ACC112 (cell line): ENCODE results near the gene ALG12.

Source experiments
- H2AFZ ChIP-seq: fragments of 200-600 bp; sonication (generic); one replicate; pipeline ENCODE4 v1.6.0; 2017; ENCODE audit warnings: antibody characterized with exemption, low read length; ENCODE audit not compliant: unreplicated experiment
- H3K27ac ChIP-seq: fragments of 200-600 bp; sonication (generic); 2 replicates; pipeline ENCODE4 v1.5.1; 2014; ENCODE audit warnings: low read depth, mild to moderate bottlenecking, antibody characterized with exemption, low read length, moderate library complexity
- H3K27me3 ChIP-seq: fragments of 200-600 bp; sonication (generic); 2 replicates; pipeline ENCODE4 v1.6.1; 2014; ENCODE audit warnings: mild to moderate bottlenecking, antibody characterized with exemption, low read length, moderate library complexity, mixed read lengths; ENCODE audit not compliant: insufficient read depth
- H3K36me3 ChIP-seq: fragments of 200-600 bp; sonication (generic); 2 replicates; pipeline ENCODE4 v1.6.1; 2016; ENCODE audit warnings: mild to moderate bottlenecking, antibody characterized with exemption, low read length, moderate library complexity, mixed read lengths; ENCODE audit not compliant: insufficient read depth
- H3K4me1 ChIP-seq: fragments of 200-600 bp; sonication (generic); one replicate; pipeline ENCODE4 v1.6.1; 2016; ENCODE audit warnings: low read length, mixed read lengths; ENCODE audit not compliant: insufficient read depth, unreplicated experiment, control insufficient read depth
- H3K4me3 ChIP-seq: fragments of 200-600 bp; sonication (generic); 2 replicates; pipeline ENCODE4 v1.5.1; 2014; ENCODE audit warnings: mild to moderate bottlenecking, low read depth, low read length
- H3K79me2 ChIP-seq: fragments of 200-600 bp; sonication (generic); one replicate; pipeline ENCODE4 v1.6.0; 2016; ENCODE audit warnings: low read length; ENCODE audit not compliant: control insufficient read depth, unreplicated experiment, insufficient read depth

The ALG12 gene

DNA sequence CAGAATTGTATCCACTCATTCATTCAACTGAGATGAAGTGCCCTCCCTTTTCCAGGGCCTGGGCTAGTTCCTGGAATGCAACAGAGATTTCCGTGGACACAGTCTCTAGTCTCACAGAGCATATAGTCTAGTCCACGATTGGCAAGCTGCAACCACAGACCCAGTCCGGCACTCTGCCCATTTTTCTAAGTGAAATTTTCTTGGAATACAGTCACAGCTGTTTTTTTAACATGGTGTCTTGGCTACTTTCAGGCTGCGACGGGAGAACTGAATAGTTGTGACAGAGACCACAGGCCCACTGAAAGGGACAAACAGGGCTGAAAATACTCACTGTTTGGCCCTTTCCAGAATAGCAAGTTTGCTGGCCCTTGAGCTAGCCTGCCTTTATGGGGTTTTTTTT lies 29.2 kb downstream of the ALG12 start:
- H3K27me3 ChIP-seq = no peaks in the 10 kb centered on the region
- H3K36me3 ChIP-seq = peaks cover 28% of the 10 kb centered on the region
- H3K4me1 ChIP-seq = no peaks in the 10 kb centered on the region
- H3K27ac ChIP-seq = no peak overlapping the region
- no peak overlapping the region for H3K4me3 ChIP-seq
- H2AFZ ChIP-seq = no peak overlapping the region
- H3K79me2 ChIP-seq = no peaks in the 10 kb centered on the region

DNA sequence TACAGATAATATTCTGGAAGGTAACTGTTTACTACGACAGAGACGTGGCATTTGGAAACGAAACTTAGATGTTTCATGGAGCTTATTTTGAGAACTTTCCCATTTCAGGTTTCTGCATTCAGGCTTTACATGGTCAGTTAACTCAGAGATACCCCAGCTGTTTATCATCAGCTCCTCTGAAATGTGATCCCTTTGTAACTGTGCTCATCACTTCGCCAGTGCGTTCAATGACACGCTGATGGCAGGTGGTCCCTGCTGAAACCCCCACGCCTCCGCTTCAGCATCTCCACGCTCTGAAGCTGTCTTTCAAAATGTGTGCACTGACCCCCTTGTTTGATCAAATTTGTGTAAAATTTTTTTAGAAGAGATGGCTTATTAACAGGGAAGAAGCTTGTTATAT lies 30.5 kb downstream of the ALG12 start:
- Histone ChIP-seq H3K4me1 (no peaks in the 10 kb centered on the region), H3K4me3 (no peak overlapping the region), H3K36me3 (peaks cover 33% of the 10 kb centered on the region), H3K79me2 (no peaks in the 10 kb centered on the region), H2AFZ (no peak overlapping the region), H3K27me3 (no peaks in the 10 kb centered on the region), H3K27ac (no peak overlapping the region)

DNA sequence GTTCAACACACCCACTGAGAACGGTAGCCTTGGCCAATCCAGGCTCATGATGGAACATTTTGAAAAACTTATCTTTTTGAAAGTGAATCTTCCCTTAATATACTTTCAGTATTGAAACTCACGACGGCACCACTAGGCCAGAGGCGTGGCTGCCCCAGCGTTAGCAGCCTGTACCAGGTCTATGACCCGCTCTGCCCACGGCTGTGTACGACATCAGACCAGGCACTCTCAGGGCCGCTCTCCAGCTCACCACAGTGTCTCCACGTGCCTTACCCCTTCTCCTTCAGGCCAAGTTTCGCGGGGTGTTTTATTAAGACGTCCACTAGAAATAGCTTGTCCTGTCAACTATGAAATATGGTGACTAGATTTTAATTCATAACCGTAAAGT lies 31.2 kb downstream of the ALG12 start:
- no peak overlapping the region for H3K4me3 ChIP-seq
- no peaks in the 10 kb centered on the region for H3K27me3 ChIP-seq
- no peaks in the 10 kb centered on the region for H3K4me1 ChIP-seq
- H2AFZ ChIP-seq = no peak overlapping the region
- H3K27ac ChIP-seq = no peak overlapping the region
- H3K79me2 ChIP-seq = peaks cover 4% of the 10 kb centered on the region
- H3K36me3 ChIP-seq = peaks cover 33% of the 10 kb centered on the region

GRCh38 chr22:49886346-49887063 lies 31.7 kb downstream of the ALG12 start:
- no peaks in the 10 kb centered on the region for H3K27me3 ChIP-seq
- H3K36me3 ChIP-seq = peaks cover 33% of the 10 kb centered on the region
- no peak overlapping the region for H3K4me3 ChIP-seq
- H2AFZ ChIP-seq = no peak overlapping the region
- no peaks in the 10 kb centered on the region for H3K4me1 ChIP-seq
- H3K27ac ChIP-seq = no peak overlapping the region
- H3K79me2 ChIP-seq = peaks cover 4% of the 10 kb centered on the region

- H3K4me1 ChIP-seq = no peaks in the 10 kb centered on the region
- H3K27ac ChIP-seq = no peak overlapping the region
- peaks cover 7% of the 10 kb centered on the region for H3K79me2 ChIP-seq
- no peak overlapping the region for H3K4me3 ChIP-seq
- no peak overlapping the region for H2AFZ ChIP-seq
- H3K27me3 ChIP-seq = no peaks in the 10 kb centered on the region
- H3K36me3 ChIP-seq = peaks cover 33% of the 10 kb centered on the region
Observed at GRCh38 chr22:49885881-49886280, 32.4 kb downstream of the ALG12 start.

DNA sequence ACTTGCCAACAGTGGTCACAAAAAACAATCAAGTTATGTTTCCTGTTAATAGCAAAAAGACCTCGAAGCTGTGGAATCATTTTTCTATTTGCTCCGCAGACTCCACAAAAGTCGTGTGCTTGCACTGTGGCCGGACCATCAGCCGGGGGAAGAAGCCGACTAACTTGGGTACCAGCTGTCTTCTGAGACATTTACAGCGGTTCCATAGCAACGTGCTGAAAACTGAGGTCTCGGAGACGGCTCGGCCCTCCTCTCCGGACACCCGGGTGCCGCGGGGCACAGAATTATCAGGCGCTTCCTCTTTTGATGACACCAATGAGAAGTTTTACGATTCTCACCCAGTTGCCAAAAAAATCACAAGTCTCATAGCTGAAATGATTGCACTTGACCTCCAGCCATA lies 33.0 kb downstream of the ALG12 start:
- Histone ChIP-seq H2AFZ (no peak overlapping the region), H3K27ac (no peak overlapping the region), H3K36me3 (peaks cover 33% of the 10 kb centered on the region), H3K27me3 (no peaks in the 10 kb centered on the region), H3K4me1 (no peaks in the 10 kb centered on the region), H3K4me3 (no peak overlapping the region), H3K79me2 (peaks cover 10% of the 10 kb centered on the region)

GRCh38 chr22:49884503-49885260 lies 33.6 kb downstream of the ALG12 start:
- Histone ChIP-seq H2AFZ (no peak overlapping the region), H3K4me3 (no peak overlapping the region), H3K79me2 (peaks cover 10% of the 10 kb centered on the region), H3K27me3 (no peaks in the 10 kb centered on the region), H3K36me3 (peaks cover 31% of the 10 kb centered on the region), H3K27ac (no peak overlapping the region), H3K4me1 (no peaks in the 10 kb centered on the region)

DNA sequence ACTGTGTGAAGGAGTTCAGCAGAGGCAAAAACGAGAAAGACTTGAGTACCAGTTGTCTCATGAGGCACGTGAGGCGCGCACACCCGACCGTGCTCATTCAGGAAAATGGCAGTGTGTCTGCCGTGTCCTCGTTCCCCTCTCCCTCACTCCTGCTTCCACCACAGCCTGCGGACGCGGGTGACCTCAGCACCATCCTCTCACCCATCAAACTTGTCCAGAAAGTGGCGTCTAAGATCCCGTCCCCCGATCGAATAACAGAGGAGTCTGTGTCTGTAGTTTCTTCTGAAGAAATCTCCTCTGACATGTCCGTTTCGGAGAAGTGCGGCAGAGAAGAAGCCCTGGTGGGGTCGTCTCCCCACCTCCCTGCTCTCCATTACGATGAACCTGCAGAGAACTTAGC lies 34.2 kb downstream of the ALG12 start:
- Histone ChIP-seq H3K4me1 (no peaks in the 10 kb centered on the region), H3K36me3 (peaks cover 24% of the 10 kb centered on the region), H3K27ac (no peak overlapping the region), H3K27me3 (no peaks in the 10 kb centered on the region), H3K4me3 (no peak overlapping the region), H3K79me2 (peaks cover 12% of the 10 kb centered on the region), H2AFZ (no peak overlapping the region)

DNA sequence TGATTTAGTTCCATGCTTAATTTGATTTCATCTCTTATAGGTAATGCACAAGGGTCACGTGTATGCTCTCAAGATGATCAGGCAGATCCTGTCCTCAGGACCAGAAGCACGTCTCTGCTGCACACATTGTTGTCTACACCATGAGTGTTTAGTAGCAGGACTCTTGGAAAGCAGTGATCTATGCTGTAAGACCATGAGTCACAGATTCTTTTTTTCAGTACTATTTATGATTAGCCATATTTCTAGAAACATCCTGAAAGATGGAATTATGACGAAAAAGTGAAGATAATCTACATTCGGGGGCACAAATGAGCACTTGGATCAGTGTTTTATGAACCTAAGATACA lies 35.0 kb downstream of the ALG12 start:
- Histone ChIP-seq H3K79me2 (peaks cover 14% of the 10 kb centered on the region), H3K36me3 (peaks cover 18% of the 10 kb centered on the region), H3K4me1 (no peaks in the 10 kb centered on the region), H2AFZ (no peak overlapping the region), H3K4me3 (no peak overlapping the region), H3K27me3 (no peaks in the 10 kb centered on the region), H3K27ac (no peak overlapping the region)

GRCh38 chr22:49882519-49883293 lies 35.5 kb downstream of the ALG12 start:
- no peak overlapping the region for H3K27ac ChIP-seq
- H3K36me3 ChIP-seq = peaks cover 13% of the 10 kb centered on the region
- peaks cover 14% of the 10 kb centered on the region for H3K79me2 ChIP-seq

More at GRCh38 chr22:49882519-49883293, 35.5 kb downstream of the ALG12 start:
- Histone ChIP-seq H3K27me3 (no peaks in the 10 kb centered on the region), H2AFZ (no peak overlapping the region), H3K4me3 (no peak overlapping the region), H3K4me1 (no peaks in the 10 kb centered on the region)
